K562 (cell line): ENCODE measurements around the gene GOLGA2. TPM values are rescaled to one million over a fixed set of nuclear protein-coding genes. Genes with fewer than 3 reads are reported as not detected.

Experiments
- CBX3 ChIP-seq, 2 experiments: IDR thresholded peaks; 1 replicate in 1 of 2; 2 replicates in 1 of 2; pipeline ENCODE4 v1.6.1; 2012; ENCODE audit warnings: inconsistent platforms in 2 of 2, low read length in 2 of 2, borderline replicate concordance in 1 of 2, control low read depth in 1 of 2
- LARP7 ChIP-seq: fragments of 450-650 bp; IDR thresholded peaks from 2 replicates; pipeline ENCODE4 v1.6.1; 2016
- MBD2 ChIP-seq: sonication (generic); IDR thresholded peaks from 2 replicates; pipeline ENCODE4 v1.6.1; 2016; ENCODE audit warnings: low read depth, borderline replicate concordance
- MEF2D ChIP-seq: conservative IDR thresholded peaks from 2 replicates; pipeline ENCODE4 v1.6.1; 2016; ENCODE audit warnings: low read depth, missing genetic modification characterization, missing compliant biosample characterization
- MEIS2 ChIP-seq: fragments of 450-650 bp; IDR thresholded peaks from 2 replicates; pipeline ENCODE4 v1.6.1; 2014; ENCODE audit warnings: mild to moderate bottlenecking; ENCODE audit not compliant: partially characterized antibody
- MIER1 ChIP-seq: fragments of 450-650 bp; IDR thresholded peaks from 2 replicates; pipeline ENCODE4 v1.6.1; 2016; ENCODE audit warnings: antibody characterized with exemption, mild to moderate bottlenecking, low read depth
- NBN ChIP-seq: fragments of 450-650 bp; IDR thresholded peaks from 2 replicates; pipeline ENCODE4 v1.6.1; 2016; ENCODE audit warnings: low read depth, mild to moderate bottlenecking
- NFXL1 ChIP-seq: fragments of 450-650 bp; formaldehyde crosslinking; IDR thresholded peaks from 2 replicates; pipeline ENCODE4 v1.4.0; 2021; ENCODE audit warnings: mild to moderate bottlenecking
- RBBP5 ChIP-seq: fragments of 200-600 bp; sonication (generic); IDR thresholded peaks from 2 replicates; pipeline ENCODE4 v1.6.1; 2012; ENCODE audit warnings: borderline replicate concordance, mild to moderate bottlenecking, low read length, control low read depth, inconsistent platforms; ENCODE audit not compliant: insufficient read depth, poor library complexity, severe bottlenecking
- SP1 ChIP-seq: sonication (generic); formaldehyde crosslinking; IDR thresholded peaks from 2 replicates; pipeline ENCODE4 v1.8.1; 2022; ENCODE audit warnings: mild to moderate bottlenecking, missing genetic modification reagents
- SRSF3 ChIP-seq: fragments of 200-400 bp; formaldehyde crosslinking; IDR thresholded peaks from 2 replicates; pipeline ENCODE4 v1.6.1; 2016; ENCODE audit warnings: mild to moderate bottlenecking, low read length, moderate library complexity; ENCODE audit not compliant: insufficient read depth
- STAG1 ChIP-seq: sonication (generic); formaldehyde crosslinking; IDR thresholded peaks from 2 replicates; pipeline ENCODE4 v1.5.0; 2020; ENCODE audit warnings: missing genetic modification reagents, borderline replicate concordance
- TBL1XR1 ChIP-seq, 2 experiments: IDR thresholded peaks; 2 replicates each; pipeline ENCODE4 v1.6.1; 2012; ENCODE audit warnings: improper control_type of control experiment in 2 of 2, low read length in 2 of 2, mild to moderate bottlenecking in 1 of 2
- ZFP1 ChIP-seq: fragments of 450-650 bp; formaldehyde crosslinking; IDR thresholded peaks from 2 replicates; pipeline ENCODE4 v1.4.0; 2020; ENCODE audit warnings: mild to moderate bottlenecking, mixed read lengths
- ZNF121 ChIP-seq: sonication (generic); formaldehyde crosslinking; conservative IDR thresholded peaks from 2 replicates; pipeline ENCODE4 v1.8.0; 2022; ENCODE audit warnings: missing genetic modification reagents
- ZNF274 ChIP-seq: IDR thresholded peaks from 2 replicates; pipeline ENCODE4 v1.6.1; 2011; ENCODE audit warnings: low read depth, mild to moderate bottlenecking, low read length, moderate library complexity, borderline replicate concordance
- polyA plus RNA-seq, 8 experiments: library from polyadenylated mRNA; depleted of rRNA in 4 of 8; stranded (reverse) in 5 of 8; unstranded in 3 of 8; fragments of >200 nt; fragmentation: Nextera tagmentation in 2 of 8; fragmentation: Illumina TruSeq in 1 of 8; extraction: Ambion mirVana in 2 of 8; extraction: Trizol in 1 of 8; gene quantifications; 2 replicates each; pipeline versions ENCODE4 v1.2.1 to v1.2.3, GENCODE V29; 2011 to 2014; ENCODE audit warnings: inconsistent platforms in 1 of 8, missing spikeins in 1 of 8
- total RNA-seq, 7 experiments: library from RNA; depleted of rRNA in 6 of 7; stranded (reverse); fragments of >200 nt in 6 of 7; fragmentation: Illumina TruSeq in 2 of 7; extraction: Trizol in 2 of 7; gene quantifications; 2 replicates each; pipeline versions ENCODE4 v1.2.1 to v1.2.3, GENCODE V29; 2011 to 2021; ENCODE audit warnings: low replicate concordance in 1 of 7
- TF ChIP-seq, protein P1 (sequence below): fragments of 150-350 bp; conservative IDR thresholded peaks from 2 replicates; pipeline ENCODE4 v1.6.1; 2014; ENCODE audit warnings: low read length
- TF ChIP-seq, protein P2 (sequence below): fragments of 450-650 bp; IDR thresholded peaks from 2 replicates; pipeline ENCODE4 v1.7.1; 2018; ENCODE audit warnings: mild to moderate bottlenecking, low read depth; ENCODE audit not compliant: partially characterized antibody
- TF ChIP-seq, protein P3 (sequence below): fragments of 450-650 bp; formaldehyde crosslinking; IDR thresholded peaks from 2 replicates; pipeline ENCODE4 v1.4.0; 2022; ENCODE audit warnings: missing genetic modification characterization
- TF ChIP-seq, protein P4 (sequence below): sonication (generic); formaldehyde crosslinking; IDR thresholded peaks from 2 replicates; pipeline ENCODE4 v1.5.0; 2020; ENCODE audit warnings: missing genetic modification reagents

Gene GOLGA2
- total and polyA plus RNA-seq, 9 of the 15 experiments (the other 6 are each of a cell fraction or from before 2014, with no cell fraction given): 15.7 to 138 (median 76.0) TPM

DNA sequence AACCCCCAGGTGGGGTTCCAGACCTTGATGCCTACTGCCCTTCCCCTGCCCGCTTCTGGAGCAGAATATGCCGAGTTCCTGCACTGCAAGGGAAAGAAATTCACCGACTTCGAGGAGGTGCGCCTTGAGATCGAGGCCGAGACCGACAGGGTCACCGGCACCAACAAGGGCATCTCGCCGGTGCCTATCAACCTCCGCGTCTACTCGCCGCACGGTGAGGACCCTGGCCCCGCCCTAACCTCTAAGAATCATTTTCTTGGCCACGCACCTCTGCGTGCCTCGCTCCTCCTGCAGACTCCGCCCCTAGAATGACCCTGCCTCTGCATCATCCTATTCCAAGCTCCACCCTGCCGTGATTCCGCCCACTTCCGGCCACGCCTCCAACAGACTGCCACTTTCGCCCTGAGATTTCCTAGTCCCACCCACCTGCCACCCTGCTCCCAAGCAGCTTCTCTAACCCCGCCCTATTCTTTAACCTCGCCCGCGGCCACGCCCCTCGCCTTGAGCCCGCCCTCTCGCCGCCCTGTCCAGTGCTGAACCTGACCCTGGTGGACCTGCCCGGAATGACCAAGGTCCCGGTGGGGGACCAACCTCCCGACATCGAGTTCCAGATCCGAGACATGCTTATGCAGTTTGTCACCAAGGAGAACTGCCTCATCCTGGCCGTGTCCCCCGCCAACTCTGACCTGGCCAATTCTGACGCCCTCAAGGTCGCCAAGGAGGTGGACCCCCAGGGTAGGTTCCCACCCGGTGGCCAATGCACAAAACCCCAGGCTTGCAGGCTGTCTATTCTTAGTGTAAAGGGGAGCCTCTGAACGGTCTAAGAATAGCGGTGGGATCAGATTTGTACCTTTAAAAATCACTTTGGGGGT lies 57.1 kb downstream of the GOLGA2 start (continued):
- TF ChIP-seq, protein P1, sequence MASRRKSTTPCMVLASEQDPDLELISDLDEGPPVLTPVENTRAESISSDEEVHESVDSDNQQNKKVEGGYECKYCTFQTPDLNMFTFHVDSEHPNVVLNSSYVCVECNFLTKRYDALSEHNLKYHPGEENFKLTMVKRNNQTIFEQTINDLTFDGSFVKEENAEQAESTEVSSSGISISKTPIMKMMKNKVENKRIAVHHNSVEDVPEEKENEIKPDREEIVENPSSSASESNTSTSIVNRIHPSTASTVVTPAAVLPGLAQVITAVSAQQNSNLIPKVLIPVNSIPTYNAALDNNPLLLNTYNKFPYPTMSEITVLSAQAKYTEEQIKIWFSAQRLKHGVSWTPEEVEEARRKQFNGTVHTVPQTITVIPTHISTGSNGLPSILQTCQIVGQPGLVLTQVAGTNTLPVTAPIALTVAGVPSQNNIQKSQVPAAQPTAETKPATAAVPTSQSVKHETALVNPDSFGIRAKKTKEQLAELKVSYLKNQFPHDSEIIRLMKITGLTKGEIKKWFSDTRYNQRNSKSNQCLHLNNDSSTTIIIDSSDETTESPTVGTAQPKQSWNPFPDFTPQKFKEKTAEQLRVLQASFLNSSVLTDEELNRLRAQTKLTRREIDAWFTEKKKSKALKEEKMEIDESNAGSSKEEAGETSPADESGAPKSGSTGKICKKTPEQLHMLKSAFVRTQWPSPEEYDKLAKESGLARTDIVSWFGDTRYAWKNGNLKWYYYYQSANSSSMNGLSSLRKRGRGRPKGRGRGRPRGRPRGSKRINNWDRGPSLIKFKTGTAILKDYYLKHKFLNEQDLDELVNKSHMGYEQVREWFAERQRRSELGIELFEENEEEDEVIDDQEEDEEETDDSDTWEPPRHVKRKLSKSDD: no peak
- TF ChIP-seq SP1 (CRISPR knock-in tag): no peak
- TF ChIP-seq ZFP1: no peak
- no peak for TF ChIP-seq NFXL1
- no peak for TF ChIP-seq RBBP5
- TF ChIP-seq, protein P2, sequence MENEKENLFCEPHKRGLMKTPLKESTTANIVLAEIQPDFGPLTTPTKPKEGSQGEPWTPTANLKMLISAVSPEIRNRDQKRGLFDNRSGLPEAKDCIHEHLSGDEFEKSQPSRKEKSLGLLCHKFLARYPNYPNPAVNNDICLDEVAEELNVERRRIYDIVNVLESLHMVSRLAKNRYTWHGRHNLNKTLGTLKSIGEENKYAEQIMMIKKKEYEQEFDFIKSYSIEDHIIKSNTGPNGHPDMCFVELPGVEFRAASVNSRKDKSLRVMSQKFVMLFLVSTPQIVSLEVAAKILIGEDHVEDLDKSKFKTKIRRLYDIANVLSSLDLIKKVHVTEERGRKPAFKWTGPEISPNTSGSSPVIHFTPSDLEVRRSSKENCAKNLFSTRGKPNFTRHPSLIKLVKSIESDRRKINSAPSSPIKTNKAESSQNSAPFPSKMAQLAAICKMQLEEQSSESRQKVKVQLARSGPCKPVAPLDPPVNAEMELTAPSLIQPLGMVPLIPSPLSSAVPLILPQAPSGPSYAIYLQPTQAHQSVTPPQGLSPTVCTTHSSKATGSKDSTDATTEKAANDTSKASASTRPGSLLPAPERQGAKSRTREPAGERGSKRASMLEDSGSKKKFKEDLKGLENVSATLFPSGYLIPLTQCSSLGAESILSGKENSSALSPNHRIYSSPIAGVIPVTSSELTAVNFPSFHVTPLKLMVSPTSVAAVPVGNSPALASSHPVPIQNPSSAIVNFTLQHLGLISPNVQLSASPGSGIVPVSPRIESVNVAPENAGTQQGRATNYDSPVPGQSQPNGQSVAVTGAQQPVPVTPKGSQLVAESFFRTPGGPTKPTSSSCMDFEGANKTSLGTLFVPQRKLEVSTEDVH: no peak
- TF ChIP-seq MEF2D (tag): no peak
- no peak for TF ChIP-seq SRSF3
- TF ChIP-seq LARP7: no peak
- TF ChIP-seq, protein P3, sequence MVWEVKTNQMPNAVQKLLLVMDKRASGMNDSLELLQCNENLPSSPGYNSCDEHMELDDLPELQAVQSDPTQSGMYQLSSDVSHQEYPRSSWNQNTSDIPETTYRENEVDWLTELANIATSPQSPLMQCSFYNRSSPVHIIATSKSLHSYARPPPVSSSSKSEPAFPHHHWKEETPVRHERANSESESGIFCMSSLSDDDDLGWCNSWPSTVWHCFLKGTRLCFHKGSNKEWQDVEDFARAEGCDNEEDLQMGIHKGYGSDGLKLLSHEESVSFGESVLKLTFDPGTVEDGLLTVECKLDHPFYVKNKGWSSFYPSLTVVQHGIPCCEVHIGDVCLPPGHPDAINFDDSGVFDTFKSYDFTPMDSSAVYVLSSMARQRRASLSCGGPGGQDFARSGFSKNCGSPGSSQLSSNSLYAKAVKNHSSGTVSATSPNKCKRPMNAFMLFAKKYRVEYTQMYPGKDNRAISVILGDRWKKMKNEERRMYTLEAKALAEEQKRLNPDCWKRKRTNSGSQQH (CRISPR knock-in tag): no peak
- no peak for TF ChIP-seq MBD2
- TF ChIP-seq ZNF121: no peak
- TF ChIP-seq NBN: no peak
- TF ChIP-seq, protein P4, sequence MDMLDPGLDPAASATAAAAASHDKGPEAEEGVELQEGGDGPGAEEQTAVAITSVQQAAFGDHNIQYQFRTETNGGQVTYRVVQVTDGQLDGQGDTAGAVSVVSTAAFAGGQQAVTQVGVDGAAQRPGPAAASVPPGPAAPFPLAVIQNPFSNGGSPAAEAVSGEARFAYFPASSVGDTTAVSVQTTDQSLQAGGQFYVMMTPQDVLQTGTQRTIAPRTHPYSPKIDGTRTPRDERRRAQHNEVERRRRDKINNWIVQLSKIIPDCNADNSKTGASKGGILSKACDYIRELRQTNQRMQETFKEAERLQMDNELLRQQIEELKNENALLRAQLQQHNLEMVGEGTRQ (CRISPR knock-in tag): no peak
- TF ChIP-seq ZNF274: no peak
- TF ChIP-seq CBX3 (IDR thresholded peaks at IDR 0.05; ENCODE audit: borderline replicate concordance in 1 of 2, low read length in 2 of 2): peak in 1 of 2 experiments; percentile 44; a peak in 1 of 3 replicates
- no peak for TF ChIP-seq MIER1
- no peak; a peak in 1 of 4 replicates for TF ChIP-seq TBL1XR1 (IDR thresholded peaks at IDR 0.05; ENCODE audit: low read length in 2 of 2)
- TF ChIP-seq STAG1: no peak
- no peak for TF ChIP-seq MEIS2
